IPS-18c (cell line): ENCODE results near the gene HOXB8.

Source experiments
- H3K4me3 ChIP-seq: 2 replicates; pipeline ENCODE4 v1.7.0; 2013; ENCODE audit warnings: low read depth, mild to moderate bottlenecking, low read length, moderate library complexity; ENCODE audit not compliant: insufficient read depth
- H3K9me3 ChIP-seq: one replicate; pipeline ENCODE4 v1.6.1; 2013; ENCODE audit warnings: mild to moderate bottlenecking, low read length, moderate library complexity; ENCODE audit not compliant: control insufficient read depth, insufficient read depth

Gene HOXB8

GRCh38 chr17:48569240-48569582 lies 45.9 kb downstream of the HOXB8 start:
- no peak overlapping the region for H3K4me3 ChIP-seq
- H3K9me3 ChIP-seq = no peaks in the 10 kb centered on the region

- Histone ChIP-seq H3K4me3 (no peak overlapping the region), H3K9me3 (no peaks in the 10 kb centered on the region)
Measured at GRCh38 chr17:48568499-48569239, 46.4 kb downstream of the HOXB8 start.

GRCh38 chr17:48567646-48568354 lies 47.3 kb downstream of the HOXB8 start:
- Histone ChIP-seq H3K4me3 (no peak overlapping the region), H3K9me3 (no peaks in the 10 kb centered on the region)

- Histone ChIP-seq H3K4me3 (no peak overlapping the region), H3K9me3 (no peaks in the 10 kb centered on the region)
Measured at GRCh38 chr17:48567209-48567608, 47.9 kb downstream of the HOXB8 start.

GRCh38 chr17:48566717-48567116 lies 48.4 kb downstream of the HOXB8 start:
- Histone ChIP-seq H3K9me3 (no peaks in the 10 kb centered on the region), H3K4me3 (no peak overlapping the region)

GRCh38 chr17:48565925-48566710 lies 49.0 kb downstream of the HOXB8 start:
- H3K9me3 ChIP-seq = no peaks in the 10 kb centered on the region
- H3K4me3 ChIP-seq = no peak overlapping the region

- H3K4me3 ChIP-seq = no peak overlapping the region
- no peaks in the 10 kb centered on the region for H3K9me3 ChIP-seq
Measured at GRCh38 chr17:48565022-48565554, 50.0 kb downstream of the HOXB8 start.

- Histone ChIP-seq H3K9me3 (no peaks in the 10 kb centered on the region), H3K4me3 (no peak overlapping the region)
Measured at GRCh38 chr17:48564188-48565021, 50.7 kb downstream of the HOXB8 start.

GRCh38 chr17:48563867-48564187 lies 51.3 kb downstream of the HOXB8 start:
- H3K4me3 ChIP-seq = no peak overlapping the region
- H3K9me3 ChIP-seq = no peaks in the 10 kb centered on the region

- Histone ChIP-seq H3K4me3 (no peak overlapping the region), H3K9me3 (no peaks in the 10 kb centered on the region)
Measured at GRCh38 chr17:48563385-48563838, 51.7 kb downstream of the HOXB8 start.

GRCh38 chr17:48562934-48563333 lies 52.2 kb downstream of the HOXB8 start:
- Histone ChIP-seq H3K4me3 (no peak overlapping the region), H3K9me3 (no peaks in the 10 kb centered on the region)
